ENCODE results near the gene ATXN7L3. TPM values are rescaled to one million over a fixed set of nuclear protein-coding genes. Genes with fewer than 3 reads are reported as not detected.

The ATXN7L3 gene
- total and polyA plus RNA-seq, 4 donors = 30.1 to 70.6 (median 50.5) TPM

DNA sequence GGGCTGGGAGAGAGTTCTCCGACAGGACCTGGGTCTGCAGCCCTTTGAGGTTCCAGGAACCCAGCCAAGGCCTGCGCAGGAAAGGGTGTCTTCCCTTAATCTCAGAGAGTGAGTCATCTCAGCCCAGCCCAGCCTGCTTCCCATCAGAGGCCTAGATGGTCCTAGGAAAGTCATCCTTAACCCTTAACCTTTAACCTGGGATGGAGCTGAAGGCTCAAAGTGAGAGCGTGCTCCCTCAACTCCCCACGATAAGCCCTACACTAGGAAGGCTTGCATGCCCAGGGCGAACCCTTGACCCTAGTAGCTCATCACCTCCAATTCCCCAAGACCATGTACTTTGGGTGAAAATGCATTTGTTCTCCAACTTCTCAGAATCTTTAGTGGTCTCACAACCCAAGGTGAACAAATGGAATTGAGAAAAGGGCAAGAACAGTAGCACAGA is 4.8 kb upstream of the ATXN7L3 start:
- Histone ChIP-seq H3K27me3 (ENCODE audit: control insufficient read depth in 3 of 3, insufficient read depth in 3 of 3, low read length in 2 of 3) (no peaks in the 10 kb centered on the region), H3K9ac (ENCODE audit: insufficient read depth in 1 of 2, low read length in 2 of 2) (no peak overlapping the region), H3K27ac (ENCODE audit: low read depth in 1 of 2, low read length in 1 of 2) (peak overlapping the region in 1 of 2 donors; percentile 21), H3K4me3 (no peak overlapping the region), H3K36me3 (ENCODE audit: control insufficient read depth in 4 of 4, insufficient read depth in 4 of 4, low read length in 4 of 4) (peaks cover 12 to 28% (median 21%) of the 10 kb centered on the region in 4 donors), H3K9me3 (ENCODE audit: control insufficient read depth in 4 of 4, insufficient read depth in 3 of 4, low read length in 3 of 4) (peaks cover 0 to 2% (median 0%) of the 10 kb centered on the region in 4 donors), H3K4me1 (ENCODE audit: control insufficient read depth in 5 of 5, insufficient read depth in 5 of 5, low read length in 5 of 5) (peaks cover 0 to 10% (median 7%) of the 10 kb centered on the region in 5 donors)
- ATAC-seq (ENCODE audit: insufficient read depth, low FRiP score) (no peak), DNase-seq (no peak)
- 59% methylated on average over 5 of the region's 5 CpGs for WGBS, 2 donors
- TF ChIP-seq, protein P1, sequence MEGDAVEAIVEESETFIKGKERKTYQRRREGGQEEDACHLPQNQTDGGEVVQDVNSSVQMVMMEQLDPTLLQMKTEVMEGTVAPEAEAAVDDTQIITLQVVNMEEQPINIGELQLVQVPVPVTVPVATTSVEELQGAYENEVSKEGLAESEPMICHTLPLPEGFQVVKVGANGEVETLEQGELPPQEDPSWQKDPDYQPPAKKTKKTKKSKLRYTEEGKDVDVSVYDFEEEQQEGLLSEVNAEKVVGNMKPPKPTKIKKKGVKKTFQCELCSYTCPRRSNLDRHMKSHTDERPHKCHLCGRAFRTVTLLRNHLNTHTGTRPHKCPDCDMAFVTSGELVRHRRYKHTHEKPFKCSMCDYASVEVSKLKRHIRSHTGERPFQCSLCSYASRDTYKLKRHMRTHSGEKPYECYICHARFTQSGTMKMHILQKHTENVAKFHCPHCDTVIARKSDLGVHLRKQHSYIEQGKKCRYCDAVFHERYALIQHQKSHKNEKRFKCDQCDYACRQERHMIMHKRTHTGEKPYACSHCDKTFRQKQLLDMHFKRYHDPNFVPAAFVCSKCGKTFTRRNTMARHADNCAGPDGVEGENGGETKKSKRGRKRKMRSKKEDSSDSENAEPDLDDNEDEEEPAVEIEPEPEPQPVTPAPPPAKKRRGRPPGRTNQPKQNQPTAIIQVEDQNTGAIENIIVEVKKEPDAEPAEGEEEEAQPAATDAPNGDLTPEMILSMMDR (IDR thresholded peaks at IDR 0.05; ENCODE audit: control extremely low read depth, extremely low read depth) = no peak

DNA sequence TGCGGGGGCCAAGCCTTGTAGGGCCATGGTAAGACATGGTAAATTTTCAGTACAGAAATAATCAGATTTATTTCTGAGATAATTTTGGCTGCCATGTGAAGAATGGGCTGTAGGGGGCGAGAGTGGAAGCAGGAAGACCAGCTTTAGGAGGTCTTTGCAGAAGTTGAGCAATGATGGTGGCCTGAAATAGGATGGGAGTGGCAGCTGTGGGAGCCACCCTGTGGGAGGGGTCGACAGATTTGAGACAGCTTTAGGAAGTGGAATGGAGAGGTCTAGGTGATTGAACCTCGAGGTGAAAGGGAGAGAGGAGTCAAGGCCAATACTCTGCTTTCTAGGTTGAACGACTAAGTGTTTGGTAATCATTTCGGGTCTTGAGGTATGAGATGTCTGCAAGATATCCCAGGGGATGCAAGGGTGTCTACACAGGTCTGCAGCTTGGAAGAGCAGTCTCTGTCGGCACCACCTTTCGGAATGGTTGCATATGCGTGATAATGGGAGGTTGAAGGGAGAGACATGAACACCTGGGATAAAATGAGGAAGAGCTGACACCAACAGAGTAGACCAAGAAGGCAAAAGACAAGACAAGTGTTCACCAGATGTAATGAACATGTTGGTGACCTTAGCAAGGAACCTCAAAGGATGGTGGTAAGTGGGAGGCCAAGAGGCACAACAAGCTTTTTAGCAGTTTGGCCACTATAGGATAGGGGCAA is 4.2 kb upstream of the ATXN7L3 start:
- no peak overlapping the region for H3K9ac ChIP-seq (ENCODE audit: insufficient read depth in 1 of 2, low read length in 2 of 2)
- 43 to 49% methylated on average over 9 of the region's 9 CpGs for WGBS, 2 donors
- H3K4me3 ChIP-seq = no peak overlapping the region
- peaks cover 0 to 2% (median 0%) of the 10 kb centered on the region in 4 donors for H3K9me3 ChIP-seq (ENCODE audit: control insufficient read depth in 4 of 4, insufficient read depth in 3 of 4, low read length in 3 of 4)
- DNase-seq (peak; percentile 52 to 74 (median 70)), ATAC-seq (ENCODE audit: insufficient read depth, low FRiP score) (no peak)
- H3K27ac ChIP-seq (ENCODE audit: low read depth in 1 of 2, low read length in 1 of 2) = peak overlapping the region in 1 of 2 donors; percentile 8
- no peaks in the 10 kb centered on the region for H3K27me3 ChIP-seq (ENCODE audit: control insufficient read depth in 3 of 3, insufficient read depth in 3 of 3, low read length in 2 of 3)
- peaks cover 0 to 10% (median 7%) of the 10 kb centered on the region in 5 donors for H3K4me1 ChIP-seq (ENCODE audit: control insufficient read depth in 5 of 5, insufficient read depth in 5 of 5, low read length in 5 of 5)
- TF ChIP-seq, protein P1 (IDR thresholded peaks at IDR 0.05; ENCODE audit: control extremely low read depth, extremely low read depth) = peak; percentile 32
- H3K36me3 ChIP-seq (ENCODE audit: control insufficient read depth in 4 of 4, insufficient read depth in 4 of 4, low read length in 4 of 4) = peaks cover 6 to 23% (median 16%) of the 10 kb centered on the region in 4 donors

DNA sequence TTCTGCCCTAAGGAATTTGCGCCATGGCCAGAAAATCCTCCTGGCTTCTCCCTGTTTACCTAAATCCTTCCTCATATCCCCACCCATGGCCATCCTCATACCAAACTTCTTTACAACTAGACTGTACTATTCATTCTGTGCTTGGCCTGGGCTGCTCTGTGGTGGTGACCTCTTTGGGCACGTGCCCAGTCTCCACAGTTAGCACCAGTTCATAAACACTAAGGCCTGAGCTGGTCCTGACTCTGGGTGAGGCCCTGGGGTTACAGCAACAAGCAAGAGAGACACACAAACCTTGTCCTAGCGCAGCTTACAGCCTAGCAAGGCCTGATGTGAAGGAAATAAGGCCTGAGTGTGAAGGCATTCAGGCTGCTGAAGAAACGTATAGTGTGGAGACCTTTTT is 3.1 kb upstream of the ATXN7L3 start:
- Histone ChIP-seq H3K9ac (ENCODE audit: insufficient read depth in 1 of 2, low read length in 2 of 2) (no peak overlapping the region), H3K27ac (ENCODE audit: low read depth in 1 of 2, low read length in 1 of 2) (no peak overlapping the region), H3K36me3 (ENCODE audit: control insufficient read depth in 4 of 4, insufficient read depth in 4 of 4, low read length in 4 of 4) (peaks cover 0 to 13% (median 7%) of the 10 kb centered on the region in 4 donors), H3K9me3 (ENCODE audit: control insufficient read depth in 4 of 4, insufficient read depth in 3 of 4, low read length in 3 of 4) (peaks cover 0 to 2% (median 0%) of the 10 kb centered on the region in 4 donors), H3K27me3 (ENCODE audit: control insufficient read depth in 3 of 3, insufficient read depth in 3 of 3, low read length in 2 of 3) (no peaks in the 10 kb centered on the region), H3K4me3 (no peak overlapping the region), H3K4me1 (ENCODE audit: control insufficient read depth in 5 of 5, insufficient read depth in 5 of 5, low read length in 5 of 5) (peaks cover 0 to 19% (median 10%) of the 10 kb centered on the region in 5 donors)
- TF ChIP-seq, protein P1 (IDR thresholded peaks at IDR 0.05; ENCODE audit: control extremely low read depth, extremely low read depth) = no peak
- DNase-seq (no peak), ATAC-seq (ENCODE audit: insufficient read depth, low FRiP score) (no peak)
- 84 to 86% methylated on average over 4 of the region's 4 CpGs for WGBS, 2 donors

All from lung (tissue), 12 donors.